HG03135 (cell line): ENCODE data around the gene MUC13.
"Not testable (repeated sequence)": the region's sequence is repeated elsewhere in the genome, so short reads cannot be mapped to it uniquely, and the experiment has no call there.

ENCODE experiments used
- ATAC-seq: cut with Tn5 transposase; IDR thresholded peaks from one replicate; pipeline ENCODE4 v1.9.1; 2021; ENCODE audit warnings: mild to moderate bottlenecking, moderate library complexity; ENCODE audit not compliant: unreplicated experiment

The MUC13 gene, protein sequence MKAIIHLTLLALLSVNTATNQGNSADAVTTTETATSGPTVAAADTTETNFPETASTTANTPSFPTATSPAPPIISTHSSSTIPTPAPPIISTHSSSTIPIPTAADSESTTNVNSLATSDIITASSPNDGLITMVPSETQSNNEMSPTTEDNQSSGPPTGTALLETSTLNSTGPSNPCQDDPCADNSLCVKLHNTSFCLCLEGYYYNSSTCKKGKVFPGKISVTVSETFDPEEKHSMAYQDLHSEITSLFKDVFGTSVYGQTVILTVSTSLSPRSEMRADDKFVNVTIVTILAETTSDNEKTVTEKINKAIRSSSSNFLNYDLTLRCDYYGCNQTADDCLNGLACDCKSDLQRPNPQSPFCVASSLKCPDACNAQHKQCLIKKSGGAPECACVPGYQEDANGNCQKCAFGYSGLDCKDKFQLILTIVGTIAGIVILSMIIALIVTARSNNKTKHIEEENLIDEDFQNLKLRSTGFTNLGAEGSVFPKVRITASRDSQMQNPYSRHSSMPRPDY

DNA sequence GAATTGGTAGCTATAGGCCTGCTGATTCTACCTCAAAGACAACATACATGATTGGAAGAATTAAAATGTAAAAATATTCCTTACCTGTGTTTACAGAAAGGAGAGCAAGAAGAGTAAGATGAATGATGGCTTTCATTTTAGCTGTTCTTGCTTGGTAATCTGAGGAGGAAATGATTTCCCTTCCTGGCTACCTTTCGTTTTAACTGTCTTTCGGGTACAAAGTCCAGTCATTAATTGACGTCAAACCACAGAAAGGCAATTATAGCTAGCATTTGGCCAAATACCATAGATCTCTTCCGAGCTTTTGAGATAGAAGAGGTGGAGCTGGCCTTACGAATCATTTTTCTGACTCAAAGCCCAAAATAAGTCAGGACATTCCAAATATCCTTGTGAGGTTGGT, at the start of gene MUC13:
TSS of gene MUC13 (minus strand) at position 175 of the 400 bp plus-strand sequence. CDS start at position 136, 39 bp downstream.
- no peak for ATAC-seq

GRCh38 chr3:124982855-124983254, 48.3 kb upstream of the MUC13 start:
- no peak for ATAC-seq

DNA sequence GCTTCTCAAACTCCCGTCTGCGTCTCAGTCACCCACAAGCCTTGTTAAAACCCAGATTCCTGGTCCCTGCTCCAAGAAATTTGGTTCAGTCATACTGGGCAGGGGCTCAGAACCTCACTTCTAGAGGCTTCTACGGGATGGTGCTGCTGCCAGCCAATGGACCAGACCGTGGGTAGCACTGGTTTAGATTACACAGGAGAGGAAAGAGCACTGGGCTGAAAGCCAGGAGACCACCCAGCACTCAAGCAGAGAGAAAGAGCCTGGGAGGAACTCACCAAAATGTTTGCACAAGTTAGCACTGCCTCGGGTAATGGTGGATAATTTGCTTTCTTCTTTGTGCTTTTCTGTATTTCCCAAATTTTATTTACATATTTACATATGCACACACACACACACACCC, 46.9 kb upstream of the MUC13 start:
- no peak for ATAC-seq

- no peak for ATAC-seq
Measured at GRCh38 chr3:124978627-124979026, 44.1 kb upstream of the MUC13 start.

DNA sequence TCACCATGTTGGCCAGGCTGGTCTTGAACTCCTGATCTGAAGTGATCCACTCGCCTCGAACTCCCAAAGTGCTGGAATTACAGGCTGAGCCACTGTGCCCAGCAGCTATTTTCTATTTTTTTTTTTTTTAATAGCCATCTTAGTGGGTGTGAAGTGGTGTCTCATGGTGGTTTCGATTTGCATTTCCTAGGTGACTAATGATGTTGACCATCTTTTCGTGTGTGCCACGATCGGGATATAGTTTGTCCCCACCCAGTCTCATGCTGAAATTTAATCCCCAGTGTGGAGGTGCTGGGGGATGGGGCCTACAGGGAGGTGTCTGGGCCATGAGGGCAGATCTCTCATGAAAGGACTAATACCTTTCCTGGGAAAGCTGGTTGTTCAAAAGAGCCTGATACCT, 41.8 kb upstream of the MUC13 start:
- ATAC-seq: no peak

- no peak for ATAC-seq
Measured at GRCh38 chr3:124974691-124975090, 40.1 kb upstream of the MUC13 start.

DNA sequence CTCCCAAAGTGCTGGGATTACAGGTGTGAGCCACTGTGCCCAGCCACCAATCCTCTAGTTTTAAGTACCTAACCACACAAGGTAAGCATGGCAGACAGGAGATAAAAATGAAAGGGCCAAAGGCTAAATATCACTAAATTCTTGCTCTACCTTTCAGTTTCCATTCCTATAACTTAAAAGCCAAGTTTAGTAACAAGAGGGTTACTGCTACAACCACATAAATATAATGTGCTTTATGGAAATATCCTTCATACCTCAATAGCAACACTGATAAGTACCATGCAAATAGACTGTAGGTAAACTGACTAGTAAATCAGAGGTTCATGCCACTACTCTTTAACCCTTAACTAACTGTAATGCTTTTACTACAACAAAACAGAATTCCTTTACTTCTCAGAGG, 38.7 kb upstream of the MUC13 start:
- no peak for ATAC-seq

DNA sequence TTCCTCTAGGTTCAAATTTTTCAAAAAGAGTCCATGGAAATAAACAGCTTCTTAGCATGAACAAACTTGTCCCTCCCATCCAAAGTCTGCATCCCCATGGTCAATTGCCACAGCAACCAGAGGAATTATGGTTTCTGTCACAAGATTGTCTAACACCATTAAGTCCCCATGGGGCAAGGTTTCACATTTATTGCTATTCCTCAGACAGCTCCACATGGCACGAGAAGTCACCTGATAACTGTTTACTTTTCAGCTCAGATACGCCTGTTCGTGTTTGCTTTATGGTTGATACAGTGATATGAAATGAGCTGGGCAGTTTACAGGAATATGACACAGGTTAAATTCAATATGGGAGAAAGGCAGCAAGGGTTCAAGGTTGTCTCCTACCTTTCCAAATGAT, 37.9 kb upstream of the MUC13 start:
- ATAC-seq: no peak

GRCh38 chr3:124969963-124970722, 35.6 kb upstream of the MUC13 start:
- no peak for ATAC-seq

- no peak for ATAC-seq
Measured at GRCh38 chr3:124969190-124969589, 34.6 kb upstream of the MUC13 start.

DNA sequence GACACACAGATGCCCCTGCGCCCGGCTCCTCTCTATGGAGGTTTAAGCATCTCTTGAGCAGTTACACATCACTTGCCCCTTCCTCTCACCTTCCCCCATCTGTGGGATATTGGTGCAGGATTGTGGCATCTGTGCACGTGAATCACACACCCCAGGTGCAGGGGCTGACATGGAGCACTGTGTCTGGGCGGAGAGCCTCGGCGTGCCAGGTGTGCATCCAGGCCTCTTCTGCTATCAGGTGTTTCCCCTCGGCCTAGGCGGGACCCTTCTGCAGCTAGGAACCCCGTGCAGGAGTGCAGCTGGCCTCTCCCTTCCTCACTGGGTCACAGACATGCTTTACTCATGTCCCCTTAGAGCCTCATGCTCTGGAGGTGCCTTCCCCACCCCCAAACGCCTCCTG, 33.4 kb upstream of the MUC13 start:
- no peak for ATAC-seq

DNA sequence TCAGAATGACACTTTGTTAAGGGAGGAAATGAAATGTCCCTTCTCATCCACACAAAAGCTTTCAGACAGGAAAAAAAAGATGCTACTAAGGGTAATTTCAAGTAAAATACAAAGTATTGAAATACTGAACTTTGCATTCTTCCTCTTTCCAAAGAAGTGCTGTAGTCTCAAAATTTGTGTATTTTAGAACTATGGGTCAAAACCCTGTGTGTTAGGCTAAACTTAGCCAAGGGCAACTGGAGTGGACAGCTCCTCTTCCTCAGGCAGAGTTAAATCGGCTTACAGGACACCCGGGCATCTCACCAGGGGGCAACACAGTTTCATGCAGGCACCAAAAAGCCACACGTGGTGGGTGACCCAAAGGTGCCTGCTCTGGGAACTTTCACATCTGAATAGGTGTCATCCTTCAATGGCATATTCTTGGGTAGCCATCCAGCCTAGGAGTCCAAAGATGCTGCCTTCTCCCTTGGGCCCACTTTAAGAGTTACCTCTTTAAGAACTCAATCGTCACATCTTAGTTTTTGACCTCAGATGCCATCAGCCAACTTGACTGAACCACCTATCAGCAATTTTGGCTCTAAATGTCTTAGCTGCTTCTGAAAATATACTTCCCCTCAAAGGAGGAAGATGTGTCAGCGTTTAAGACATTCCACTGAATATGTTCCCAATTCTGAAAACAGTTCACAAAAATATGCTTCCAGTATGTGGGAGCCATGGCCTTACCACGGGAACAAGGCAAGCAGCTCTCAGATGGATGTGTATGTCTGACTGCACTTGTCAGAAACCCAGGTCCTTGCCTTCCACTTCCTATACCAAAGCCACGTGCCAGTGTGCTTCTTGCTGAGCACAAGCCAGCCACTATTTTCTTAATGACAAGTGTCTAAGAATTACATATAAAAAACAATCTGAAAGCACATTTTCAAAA, 32.2 kb upstream of the MUC13 start:
- ATAC-seq: no peak

DNA sequence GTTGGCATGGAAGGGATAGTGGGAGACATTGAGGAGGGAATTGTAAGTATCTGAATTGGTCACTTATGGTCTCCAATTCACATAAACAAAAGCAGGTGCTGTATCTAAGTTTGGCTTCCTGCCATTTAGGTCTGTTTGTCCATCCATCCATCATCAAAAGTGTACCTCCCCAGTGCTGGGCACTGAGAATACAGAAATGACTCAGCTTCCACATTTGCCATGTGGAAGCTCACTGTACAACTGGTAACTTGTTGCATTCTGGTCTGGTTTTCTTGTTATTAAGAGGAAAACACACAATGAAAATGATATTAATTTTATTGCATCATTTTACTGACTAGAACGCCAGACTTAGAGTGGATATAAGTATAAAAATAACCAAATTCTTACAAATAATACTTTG, 30.9 kb upstream of the MUC13 start:
- no peak for ATAC-seq

DNA sequence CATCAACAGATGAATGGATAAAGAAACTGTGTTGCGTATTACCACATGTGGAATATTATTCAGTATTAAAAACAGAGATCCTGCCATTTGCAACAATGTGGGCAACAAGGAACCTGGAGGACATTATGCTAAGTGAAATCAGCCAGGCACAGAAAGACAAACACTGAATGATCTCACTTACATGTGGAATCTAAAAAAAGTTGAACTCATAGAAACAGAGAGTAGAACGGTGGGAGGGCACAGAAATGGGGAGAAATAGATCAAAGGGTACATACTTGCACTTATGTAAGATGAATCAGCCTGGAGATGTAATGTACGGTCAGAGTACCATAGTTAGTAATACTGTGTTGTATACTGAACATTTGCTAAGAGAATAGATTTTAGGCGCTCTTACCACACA, 29.8 kb upstream of the MUC13 start:
- no peak for ATAC-seq

DNA sequence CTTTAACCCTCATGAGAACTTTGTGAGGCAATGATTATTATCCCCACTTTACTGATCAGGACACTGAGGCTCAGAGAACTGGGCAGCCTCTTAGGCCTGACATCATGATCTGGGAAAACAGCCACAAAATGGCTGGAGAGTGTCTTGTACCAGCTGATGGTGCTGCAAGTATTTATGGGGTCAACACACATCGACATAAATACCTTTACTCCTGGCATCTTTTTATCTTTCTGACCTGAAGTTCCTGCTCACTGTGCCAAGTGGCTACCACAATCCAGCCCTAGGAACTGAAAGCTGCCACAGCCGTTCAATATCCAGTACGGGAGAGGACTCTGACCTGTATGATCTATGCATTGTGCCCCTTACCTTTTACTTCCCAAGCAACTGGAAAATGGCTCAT, 29.2 kb upstream of the MUC13 start:
- ATAC-seq: no peak

GRCh38 chr3:124962403-124962940, 27.9 kb upstream of the MUC13 start:
- no peak for ATAC-seq

- no peak for ATAC-seq
Measured at GRCh38 chr3:124960698-124961097, 26.1 kb upstream of the MUC13 start.

- ATAC-seq: no peak
Measured at GRCh38 chr3:124960105-124960504, 25.6 kb upstream of the MUC13 start.

DNA sequence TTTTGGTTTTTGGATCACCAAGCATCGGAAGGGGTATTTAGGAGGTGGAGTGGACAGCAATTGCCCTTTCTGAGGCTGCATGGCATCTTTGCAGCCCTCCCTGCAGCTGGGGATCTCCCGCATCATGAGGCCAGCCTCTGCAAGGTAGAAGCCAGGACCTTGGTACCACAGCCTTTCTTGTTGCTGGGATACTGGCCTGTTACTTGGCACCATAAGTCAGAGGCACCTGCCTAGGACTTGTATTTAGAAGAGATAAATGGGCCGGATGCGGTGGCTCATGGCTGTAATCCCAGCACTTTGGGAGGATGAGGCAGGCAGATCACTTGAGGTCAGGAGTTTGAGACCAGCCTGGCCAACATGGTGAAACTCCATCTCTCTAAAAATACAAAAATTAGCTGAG, 23.4 kb upstream of the MUC13 start:
- ATAC-seq: not testable (repeated sequence)

DNA sequence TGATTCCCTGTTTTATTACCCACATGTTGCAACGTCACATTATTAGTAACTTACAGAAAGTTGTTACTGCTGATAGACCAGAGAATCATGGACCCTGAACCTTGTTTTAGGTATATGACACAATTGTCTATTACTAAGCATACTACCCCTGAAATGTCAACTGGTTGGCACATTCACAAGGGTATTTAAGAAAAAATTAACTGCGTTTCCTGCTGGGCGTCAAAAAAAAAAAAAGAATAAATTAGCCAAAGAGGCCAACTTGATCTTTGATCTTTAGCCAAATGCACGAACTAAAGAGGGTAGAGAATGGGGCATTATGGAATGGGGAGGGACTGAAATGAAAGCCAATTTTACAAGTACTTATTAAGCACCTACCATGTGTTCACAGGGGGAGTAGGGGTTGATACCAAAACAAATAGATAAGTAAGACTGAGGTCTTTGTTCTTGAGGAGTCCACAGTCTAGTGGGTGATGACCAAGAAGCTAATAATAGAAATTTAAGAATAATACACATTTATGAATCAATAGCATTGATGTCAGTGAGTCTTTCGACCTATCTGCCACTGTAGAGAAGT, 17.8 kb upstream of the MUC13 start:
- ATAC-seq: no peak
